HG02763 (cell line): ENCODE results near the gene MPP3.
"Not testable (repeated sequence)": the region's sequence is repeated elsewhere in the genome, so short reads cannot be mapped to it uniquely, and the experiment has no call there.

Source experiments
- ATAC-seq: cut with Tn5 transposase; IDR thresholded peaks from one replicate; pipeline ENCODE4 v1.9.1; 2021; ENCODE audit warnings: mild to moderate bottlenecking, moderate library complexity; ENCODE audit not compliant: unreplicated experiment

Gene MPP3

DNA sequence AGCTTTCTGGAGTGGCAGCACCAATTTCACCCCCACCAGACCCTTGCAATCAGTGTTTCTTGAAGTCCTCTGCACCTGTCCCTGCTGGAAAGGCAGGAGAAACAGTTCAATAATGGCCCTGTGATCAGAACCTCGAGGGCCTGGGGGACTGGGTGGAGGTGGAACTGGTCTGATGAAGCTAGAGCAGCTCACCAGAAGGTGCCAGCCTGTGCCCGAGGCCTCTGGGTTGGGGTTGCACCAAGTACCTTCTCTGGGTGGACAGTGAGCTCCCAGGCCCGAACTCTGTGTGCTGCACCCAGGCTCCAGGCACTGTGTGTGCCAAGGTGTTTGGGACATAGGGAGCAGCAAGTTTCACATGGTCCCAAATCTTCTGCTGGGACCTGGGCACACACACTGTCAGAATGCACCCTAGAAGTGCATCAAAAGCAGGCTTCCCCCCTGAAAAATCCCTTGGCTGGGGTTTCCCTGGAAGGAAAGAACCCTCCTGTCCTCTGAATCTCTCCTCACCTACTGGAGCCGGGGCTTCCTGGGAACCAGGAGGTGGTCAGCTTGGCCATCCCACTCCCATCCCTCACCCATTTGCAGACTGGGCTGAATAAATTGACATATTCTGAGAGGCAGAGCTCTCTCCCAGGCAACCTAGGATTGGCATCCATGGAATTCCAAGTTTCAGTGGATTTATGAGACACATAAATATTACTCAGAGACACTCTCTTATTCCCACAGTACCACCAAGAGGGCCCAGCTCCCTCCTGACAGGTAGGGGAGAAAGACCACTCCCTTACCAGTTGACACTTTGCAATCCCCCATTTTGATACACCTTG is 31.4 kb upstream of the MPP3 start:
- ATAC-seq = no peak

- ATAC-seq = no peak
Observed at GRCh38 chr17:43861960-43862359, 29.0 kb upstream of the MPP3 start.

- no peak for ATAC-seq
Observed at GRCh38 chr17:43860927-43861622, 28.1 kb upstream of the MPP3 start.

DNA sequence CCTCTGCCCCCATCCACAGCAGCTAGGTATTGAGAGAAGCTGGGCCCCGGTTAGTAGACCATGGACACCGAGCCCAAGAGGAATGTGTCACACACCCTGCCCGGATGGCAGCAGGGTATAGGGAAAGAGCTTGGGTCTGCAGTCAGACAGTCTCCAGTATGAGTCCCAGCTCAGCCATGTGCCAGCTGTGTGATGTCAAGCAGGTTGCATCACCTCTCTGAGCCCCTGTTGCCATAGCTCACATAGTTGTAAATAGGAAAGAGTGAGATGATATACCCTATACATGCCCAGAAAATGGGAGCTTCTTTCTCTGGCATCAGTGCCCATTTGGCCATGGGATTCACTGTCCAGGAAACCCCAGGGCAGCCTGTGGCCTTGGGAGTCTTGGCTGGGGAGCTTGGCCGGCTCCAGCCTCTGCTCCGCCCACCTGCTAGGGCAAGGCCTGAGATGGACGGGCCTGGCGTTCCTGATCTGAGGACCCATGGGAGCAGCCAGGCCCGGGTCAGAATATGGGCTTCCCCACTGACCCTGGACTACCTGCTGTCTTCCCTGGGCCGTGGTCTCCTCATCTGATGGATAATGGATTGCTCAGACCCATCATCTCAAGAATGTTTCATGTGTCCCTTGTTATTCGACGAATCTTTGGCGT is 27.3 kb upstream of the MPP3 start:
- ATAC-seq = no peak

- ATAC-seq = no peak
Observed at GRCh38 chr17:43857957-43858600, 25.1 kb upstream of the MPP3 start.

GRCh38 chr17:43857141-43857540 is 24.2 kb upstream of the MPP3 start:
- ATAC-seq = no peak

GRCh38 chr17:43856141-43856540 is 23.2 kb upstream of the MPP3 start:
- no peak for ATAC-seq

GRCh38 chr17:43855061-43855460 is 22.1 kb upstream of the MPP3 start:
- ATAC-seq = no peak

DNA sequence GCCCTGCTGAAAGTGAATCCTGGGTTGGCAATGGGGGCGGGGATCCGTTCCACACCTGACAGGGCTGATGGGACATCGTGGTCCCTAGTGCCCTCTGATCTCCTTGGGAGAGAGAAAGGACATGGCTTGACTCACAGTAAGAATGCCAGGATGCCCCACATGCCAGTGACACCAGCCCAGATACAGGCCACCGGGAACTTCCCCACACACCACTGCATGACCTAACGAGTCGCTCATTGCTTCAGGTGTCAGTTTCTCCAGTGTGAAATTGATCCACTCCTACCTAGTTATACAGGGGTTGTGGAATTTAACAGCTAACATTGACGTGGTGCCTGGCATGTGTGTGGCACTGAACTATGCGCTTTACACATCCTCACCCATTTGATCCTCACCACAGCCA is 21.6 kb upstream of the MPP3 start:
- no peak for ATAC-seq

- no peak for ATAC-seq
Observed at GRCh38 chr17:43853546-43853945, 20.6 kb upstream of the MPP3 start.

GRCh38 chr17:43852571-43852970 is 19.6 kb upstream of the MPP3 start:
- no peak for ATAC-seq

GRCh38 chr17:43849116-43849515 is 16.2 kb upstream of the MPP3 start:
- no peak for ATAC-seq

DNA sequence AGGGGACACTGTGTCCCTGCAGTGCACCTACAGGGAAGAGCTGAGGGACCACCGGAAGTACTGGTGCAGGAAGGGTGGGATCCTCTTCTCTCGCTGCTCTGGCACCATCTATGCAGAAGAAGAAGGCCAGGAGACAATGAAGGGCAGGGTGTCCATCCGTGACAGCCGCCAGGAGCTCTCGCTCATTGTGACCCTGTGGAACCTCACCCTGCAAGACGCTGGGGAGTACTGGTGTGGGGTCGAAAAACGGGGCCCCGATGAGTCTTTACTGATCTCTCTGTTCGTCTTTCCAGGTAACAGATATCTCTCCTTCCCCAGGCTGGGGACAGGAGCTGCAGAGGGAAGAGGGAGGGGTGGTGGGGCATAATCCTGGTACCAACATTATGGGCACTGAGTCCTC is 15.7 kb upstream of the MPP3 start:
- ATAC-seq = no peak

DNA sequence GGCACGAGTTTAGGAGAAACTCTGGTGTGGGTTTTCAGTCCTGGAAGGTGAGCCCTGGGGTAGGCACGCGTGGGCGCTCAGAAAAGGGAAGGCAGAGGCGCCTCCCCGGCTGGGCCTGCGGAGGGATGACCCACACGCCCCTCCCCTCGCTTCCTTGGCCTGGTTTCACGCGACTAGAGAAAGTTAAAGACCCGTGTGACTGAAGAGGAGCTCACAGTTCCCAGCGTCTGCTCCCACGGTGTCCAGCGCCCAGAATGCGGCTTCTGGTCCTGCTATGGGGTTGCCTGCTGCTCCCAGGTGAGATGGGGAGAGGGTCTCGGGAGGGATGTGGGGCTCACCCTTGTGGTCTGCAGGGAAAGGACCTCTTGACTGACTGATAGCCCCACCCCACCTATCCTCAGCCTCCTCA is 14.0 kb upstream of the MPP3 start, which contains the start of gene CD300LG:
TSS of gene CD300LG (plus strand) at position 214 of the 409 bp plus-strand sequence. CDS start at position 255, 41 bp downstream.
- ATAC-seq = no peak

DNA sequence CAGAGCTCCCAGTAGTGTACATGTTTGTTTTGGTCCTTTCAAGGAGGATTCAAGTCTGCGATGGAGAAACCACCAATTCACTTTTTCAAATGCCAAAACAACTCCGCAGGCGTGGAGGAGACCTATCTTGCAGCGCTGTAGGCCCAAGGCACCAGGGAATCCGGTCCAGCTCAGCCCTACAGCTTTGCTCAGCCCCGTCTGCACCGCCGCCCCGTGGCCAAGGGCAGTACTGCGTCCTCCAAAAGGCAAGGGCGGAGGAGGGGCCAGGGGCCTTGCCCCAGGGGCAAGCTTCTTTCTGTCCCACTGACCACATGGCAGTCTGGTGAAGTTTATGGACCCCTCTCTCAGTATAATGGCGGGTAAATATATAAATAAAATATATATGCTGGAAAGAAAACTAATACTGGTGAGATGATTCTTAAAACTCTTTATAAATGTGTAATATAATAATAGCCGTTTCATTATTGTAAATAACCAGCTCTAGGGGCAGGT is 13.3 kb upstream of the MPP3 start:
- ATAC-seq = no peak

- ATAC-seq = no peak
Observed at GRCh38 chr17:43845766-43846165, 12.8 kb upstream of the MPP3 start.

- no peak for ATAC-seq
Observed at GRCh38 chr17:43844241-43844640, 11.3 kb upstream of the MPP3 start.

GRCh38 chr17:43842975-43843325 is 10.0 kb upstream of the MPP3 start:
- no peak for ATAC-seq

DNA sequence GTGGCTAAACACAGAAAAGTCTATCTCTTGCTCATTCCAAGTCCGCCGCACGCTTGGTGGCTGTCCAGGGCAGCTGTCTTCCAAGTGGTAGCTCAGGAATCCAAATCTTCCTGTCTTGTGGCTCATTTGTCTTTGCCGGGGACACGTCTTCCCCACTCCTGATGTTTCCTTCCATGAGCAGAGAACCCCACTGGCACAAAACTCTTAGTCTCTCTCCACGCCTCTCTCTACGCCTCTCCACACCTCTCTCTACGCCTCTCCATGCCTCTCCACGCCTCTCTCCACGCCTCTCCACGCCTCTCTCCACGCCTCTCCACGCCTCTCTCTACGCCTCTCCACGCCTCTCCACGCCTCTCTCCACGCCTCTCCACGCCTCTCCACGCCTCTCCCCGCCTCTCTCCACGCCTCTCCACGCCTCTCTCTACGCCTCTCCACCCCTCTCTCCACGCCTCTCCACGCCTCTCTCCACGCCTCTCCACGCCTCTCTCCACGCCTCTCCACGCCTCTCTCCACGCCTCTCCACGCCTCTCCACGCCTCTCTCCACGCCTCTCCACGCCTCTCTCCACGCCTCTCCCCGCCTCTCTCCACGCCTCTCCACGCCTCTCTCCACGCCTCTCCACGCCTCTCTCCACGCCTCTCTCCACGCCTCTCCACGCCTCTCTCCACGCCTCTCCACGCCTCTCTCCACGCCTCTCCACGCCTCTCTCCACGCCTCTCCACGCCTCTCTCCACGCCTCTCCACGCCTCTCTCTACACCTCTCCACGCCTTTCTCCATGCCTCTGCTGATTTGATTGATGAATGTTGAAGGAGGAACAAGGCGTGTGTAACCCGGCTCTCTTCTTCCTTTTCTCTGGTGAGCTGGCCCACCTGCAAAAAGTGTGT is 9.4 kb upstream of the MPP3 start:
- not testable (repeated sequence) for ATAC-seq

GRCh38 chr17:43841282-43841681 is 8.3 kb upstream of the MPP3 start:
- no peak for ATAC-seq
